Keratinocyte (primary cell): Measurements from ENCODE around the gene GDAP1L1. TPM values are rescaled to one million over a fixed set of nuclear protein-coding genes. Genes with fewer than 3 reads are reported as not detected.

ENCODE experiments used
- DNase-seq: peaks from one replicate; pipeline ENCODE4 v3.0.0-alpha.2; 2011; ENCODE audit warnings: low read depth, missing footprints, low spot score
- FAIRE-seq: peaks from 2 replicates; lab custom pipeline; 2011; peaks lifted over from hg19 to GRCh38; lab: Jason Lieb, UNC
- H2AFZ ChIP-seq: 2 replicates; pipeline ENCODE4 v1.6.0; 2012; ENCODE audit warnings: low read length, control low read depth, inconsistent platforms; ENCODE audit not compliant: control insufficient read depth
- H3K27ac ChIP-seq: 2 replicates; pipeline ENCODE4 v1.5.1; 2011; ENCODE audit warnings: low read length; ENCODE audit not compliant: control insufficient read depth, insufficient read depth
- H3K27me3 ChIP-seq: 3 replicates; pipeline ENCODE4 v1.6.0; 2011; ENCODE audit warnings: low read length; ENCODE audit not compliant: control insufficient read depth, insufficient read depth; ENCODE audit errors: extremely low read depth
- H3K36me3 ChIP-seq, 2 experiments: 2 replicates in 1 of 2; 3 replicates in 1 of 2; pipeline ENCODE4 v1.5.1; 2011; ENCODE audit warnings: low read length in 2 of 2, mild to moderate bottlenecking in 1 of 2; ENCODE audit not compliant: control insufficient read depth in 2 of 2, insufficient read depth in 2 of 2; ENCODE audit errors: extremely low read depth in 1 of 2
- H3K4me1 ChIP-seq: 3 replicates; pipeline ENCODE4 v1.5.1; 2011; ENCODE audit warnings: low read length; ENCODE audit not compliant: control insufficient read depth, insufficient read depth; ENCODE audit errors: extremely low read depth
- H3K4me2 ChIP-seq: 3 replicates; pipeline ENCODE4 v1.6.0; 2011; ENCODE audit warnings: low read depth, low read length; ENCODE audit not compliant: control insufficient read depth, insufficient read depth; ENCODE audit errors: extremely low read depth
- H3K4me3 ChIP-seq, 3 experiments: fragments of 200-600 bp in 1 of 3; sonication (generic) in 1 of 3; 2 replicates in 2 of 3; 3 replicates in 1 of 3; pipeline ENCODE4 v1.5.1; 2011 to 2016; ENCODE audit warnings: low read length in 3 of 3, mild to moderate bottlenecking in 3 of 3, control low read depth in 2 of 3, inconsistent platforms in 1 of 3, low read depth in 1 of 3, mixed read lengths in 1 of 3, mixed run types in 1 of 3, moderate library complexity in 1 of 3; ENCODE audit not compliant: control insufficient read depth in 2 of 3, insufficient read depth in 2 of 3; ENCODE audit errors: extremely low read depth in 1 of 3
- H3K79me2 ChIP-seq: 2 replicates; pipeline ENCODE4 v1.6.0; 2012; ENCODE audit warnings: low read length; ENCODE audit not compliant: control insufficient read depth, insufficient read depth
- H3K9ac ChIP-seq: 3 replicates; pipeline ENCODE4 v1.6.0; 2011; ENCODE audit warnings: low read length; ENCODE audit not compliant: control insufficient read depth, insufficient read depth; ENCODE audit errors: extremely low read depth
- H3K9me1 ChIP-seq: 3 replicates; pipeline ENCODE4 v1.6.0; 2011; ENCODE audit warnings: low read length; ENCODE audit not compliant: control insufficient read depth, insufficient read depth; ENCODE audit errors: extremely low read depth
- H3K9me3 ChIP-seq: 2 replicates; pipeline ENCODE4 v1.5.1; 2012; ENCODE audit warnings: low read depth, low read length; ENCODE audit not compliant: control insufficient read depth
- H4K20me1 ChIP-seq: 3 replicates; pipeline ENCODE4 v1.6.0; 2011; ENCODE audit warnings: low read length; ENCODE audit not compliant: control insufficient read depth, insufficient read depth; ENCODE audit errors: extremely low read depth
- EZH2 ChIP-seq: IDR thresholded peaks from one replicate; pipeline ENCODE4 v1.6.1; 2012; ENCODE audit warnings: inconsistent platforms, mild to moderate bottlenecking, low read length, moderate library complexity
- dilution Hi-C: fragments of 300-500 bp; cut with MboI; formaldehyde crosslinking; loops from one replicate; pipeline ENCODE4 v1.7.0; 2020; ENCODE audit warnings: low sequenced_read_pairs; ENCODE audit not compliant: extremely low pct_ligation_motif_present
- polyA minus RNA-seq, 3 experiments: library from RNA; depleted of rRNA, polyadenylated mRNA; stranded (reverse); fragments of >200 nt; gene quantifications; 1 replicate in 1 of 3; 2 replicates in 1 of 3; 3 replicates in 1 of 3; pipeline ENCODE4 v1.2.3, GENCODE V29; 2011
- polyA plus RNA-seq, 5 experiments: library from polyadenylated mRNA; depleted of rRNA in 3 of 5; stranded (reverse) in 3 of 5; stranded (forward) in 1 of 5; unstranded in 1 of 5; fragments of >200 nt; gene quantifications; 1 replicate in 1 of 5; 2 replicates in 3 of 5; 3 replicates in 1 of 5; pipeline versions ENCODE4 v1.2.1 to v1.2.3, GENCODE V29; 2011 to 2012; ENCODE audit warnings: missing spikeins in 2 of 5, low read depth in 1 of 5, low replicate concordance in 1 of 5
- TF ChIP-seq, protein P1 (sequence below), 3 experiments: IDR thresholded peaks in 1 of 3; conservative IDR thresholded peaks in 1 of 3; optimal IDR thresholded peaks in 1 of 3; 2 replicates in 2 of 3; 3 replicates in 1 of 3; pipeline versions ENCODE3 to v1.5.1; 2011; ENCODE audit warnings: low read length in 3 of 3, mild to moderate bottlenecking in 3 of 3, moderate library complexity in 2 of 3, control low read depth in 1 of 3, inconsistent platforms in 1 of 3; ENCODE audit not compliant: insufficient read depth in 2 of 3; ENCODE audit errors: extremely low read depth in 1 of 3

Gene GDAP1L1
- polyA plus RNA-seq = not detected in 3 replicates
- not detected for polyA plus RNA-seq (2011; ENCODE audit: low read depth)
- polyA plus RNA-seq (2011; cell fraction: cytosol; rRNA removed) = not detected in 2 replicates
- polyA plus RNA-seq (2011; cell fraction: nucleus; rRNA removed) = not detected in 2 replicates
- polyA plus RNA-seq (2012; ENCODE audit: low replicate concordance) = 0.07 TPM in 1 of 2 replicates, not detected in the other
- not detected in 3 replicates for polyA minus RNA-seq
- not detected for polyA minus RNA-seq (2011; cell fraction: cytosol; rRNA and poly(A)+ RNA removed)
- polyA minus RNA-seq (2011; cell fraction: nucleus; rRNA and poly(A)+ RNA removed) = not detected in 2 replicates

DNA sequence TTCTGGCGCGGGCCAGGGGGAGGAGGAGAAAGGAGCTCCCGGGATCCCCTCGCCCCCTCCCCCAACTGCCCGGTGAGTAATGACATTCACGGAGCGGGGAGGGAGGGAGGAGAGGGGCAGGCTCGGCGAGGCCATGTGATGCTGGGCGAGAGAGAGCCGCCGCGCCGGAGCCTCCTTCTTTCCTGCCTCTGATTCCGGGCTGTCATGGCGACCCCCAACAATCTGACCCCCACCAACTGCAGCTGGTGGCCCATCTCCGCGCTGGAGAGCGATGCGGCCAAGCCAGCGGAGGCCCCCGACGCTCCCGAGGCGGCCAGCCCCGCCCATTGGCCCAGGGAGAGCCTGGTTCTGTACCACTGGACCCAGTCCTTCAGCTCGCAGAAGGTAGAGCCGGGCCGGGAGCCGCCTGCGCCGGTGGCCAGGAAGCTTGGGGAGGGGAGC lies at the start of gene GDAP1L1:
Gene GDAP1L1, plus strand, starts transcription at position 178 of the 441 bp plus-strand sequence. Its CDS starts 27 bp downstream, at position 205.
- Histone ChIP-seq H3K79me2 (no peaks in the 10 kb centered on the region), H2AFZ (no peak within 1 kb of the TSS), H4K20me1 (no peaks in the 10 kb centered on the region), H3K9me1 (no peaks in the 10 kb centered on the region), H3K36me3 (no peaks in the 10 kb centered on the region), H3K27me3 (peaks cover 23% of the 10 kb centered on the region), H3K9me3 (no peaks in the 10 kb centered on the region), H3K9ac (no peak within 1 kb of the TSS), H3K4me1 (no peaks in the 10 kb centered on the region), H3K4me2 (no peak within 1 kb of the TSS), H3K4me3 (no peak within 1 kb of the TSS), H3K27ac (no peak within 1 kb of the TSS)
- DNase-seq (no peak), FAIRE-seq (no peak)
- TF ChIP-seq EZH2 = peak; percentile 33
- TF ChIP-seq, protein P1, sequence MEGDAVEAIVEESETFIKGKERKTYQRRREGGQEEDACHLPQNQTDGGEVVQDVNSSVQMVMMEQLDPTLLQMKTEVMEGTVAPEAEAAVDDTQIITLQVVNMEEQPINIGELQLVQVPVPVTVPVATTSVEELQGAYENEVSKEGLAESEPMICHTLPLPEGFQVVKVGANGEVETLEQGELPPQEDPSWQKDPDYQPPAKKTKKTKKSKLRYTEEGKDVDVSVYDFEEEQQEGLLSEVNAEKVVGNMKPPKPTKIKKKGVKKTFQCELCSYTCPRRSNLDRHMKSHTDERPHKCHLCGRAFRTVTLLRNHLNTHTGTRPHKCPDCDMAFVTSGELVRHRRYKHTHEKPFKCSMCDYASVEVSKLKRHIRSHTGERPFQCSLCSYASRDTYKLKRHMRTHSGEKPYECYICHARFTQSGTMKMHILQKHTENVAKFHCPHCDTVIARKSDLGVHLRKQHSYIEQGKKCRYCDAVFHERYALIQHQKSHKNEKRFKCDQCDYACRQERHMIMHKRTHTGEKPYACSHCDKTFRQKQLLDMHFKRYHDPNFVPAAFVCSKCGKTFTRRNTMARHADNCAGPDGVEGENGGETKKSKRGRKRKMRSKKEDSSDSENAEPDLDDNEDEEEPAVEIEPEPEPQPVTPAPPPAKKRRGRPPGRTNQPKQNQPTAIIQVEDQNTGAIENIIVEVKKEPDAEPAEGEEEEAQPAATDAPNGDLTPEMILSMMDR (optimal IDR thresholded peaks at IDR 0.05 in 1 of 3, IDR thresholded peaks at IDR 0.05 in 1 of 3, conservative IDR thresholded peaks at IDR 0.05 in 1 of 3; ENCODE audit: extremely low read depth in 1 of 3, insufficient read depth in 2 of 3, low read length in 3 of 3) = no peak
- dilution Hi-C loops = no loop called here

DNA sequence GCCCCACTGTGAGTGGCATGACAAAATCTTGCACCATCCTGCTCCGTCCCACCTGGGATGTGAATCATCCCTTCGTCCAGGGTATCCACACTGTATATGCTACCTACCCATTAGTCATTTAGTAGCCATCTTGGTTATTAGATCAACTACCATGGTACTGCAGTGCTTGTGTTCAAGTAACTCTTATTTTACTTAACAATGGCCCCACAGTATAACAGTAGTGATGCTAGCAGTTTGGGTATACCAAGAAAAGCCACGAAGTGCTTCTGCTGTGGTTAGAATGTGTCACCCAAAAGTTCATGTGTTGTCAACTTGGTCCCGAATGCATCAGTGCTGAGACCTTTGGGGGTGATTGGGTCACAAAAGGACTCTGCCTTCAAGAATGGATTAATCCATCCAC lies 48.2 kb upstream of the GDAP1L1 start:
- peaks cover 36% of the 10 kb centered on the region for H3K79me2 ChIP-seq
- no peak overlapping the region for H2AFZ ChIP-seq
- no peak overlapping the region for H3K9ac ChIP-seq
- no peak overlapping the region for H3K4me2 ChIP-seq
- H3K27me3 ChIP-seq = no peaks in the 10 kb centered on the region
- DNase-seq = no peak
- H3K9me3 ChIP-seq = no peaks in the 10 kb centered on the region
- H3K9me1 ChIP-seq = no peaks in the 10 kb centered on the region
- TF ChIP-seq, protein P1 (optimal IDR thresholded peaks at IDR 0.05 in 1 of 3, IDR thresholded peaks at IDR 0.05 in 1 of 3, conservative IDR thresholded peaks at IDR 0.05 in 1 of 3; ENCODE audit: extremely low read depth in 1 of 3, insufficient read depth in 2 of 3, low read length in 3 of 3) = no peak
- TF ChIP-seq EZH2 = no peak
- H3K36me3 ChIP-seq = peaks cover 20 to 48% of the 10 kb centered on the region in 2 experiments
- FAIRE-seq = no peak
- peaks cover 12% of the 10 kb centered on the region for H3K4me1 ChIP-seq
- no peaks in the 10 kb centered on the region for H4K20me1 ChIP-seq
- H3K4me3 ChIP-seq = no peak overlapping the region
- no peak overlapping the region for H3K27ac ChIP-seq
- dilution Hi-C loops = loop anchor here (10.0 kb wide), 1 partner anchor 94 kb away; no protein-coding TSS in a partner anchor
